HEK293 (cell line): ENCODE measurements around the gene CLDN3.

Experiments used
- CTCF ChIA-PET: fragments of 350-600 bp; formaldehyde crosslinking; extraction: SDS; loops from one replicate; lab custom pipeline; 2021; ENCODE audit warnings: antibody characterized with exemption; lab: Yijun Ruan, JAX
- POLR2A ChIA-PET: fragments of 300-600 bp; formaldehyde crosslinking; extraction: SDS; loops from one replicate; lab custom pipeline; 2020; ENCODE audit warnings: antibody characterized with exemption, inconsistent platforms; lab: Yijun Ruan, JAX
- H3K27ac ChIP-seq: fragments of 200-500 bp; sonication (Bioruptor generic); 2 replicates; pipeline ENCODE4 v1.5.1; 2014; ENCODE audit warnings: low read depth, low read length, control low read depth, inconsistent platforms; ENCODE audit errors: extremely low read depth
- H3K36me3 ChIP-seq, 2 experiments: fragments of 200-500 bp in 1 of 2; sonication (Bioruptor generic) in 1 of 2; 1 replicate in 1 of 2; 2 replicates in 1 of 2; pipeline ENCODE4 v1.5.1; 2014 to 2017; ENCODE audit warnings: inconsistent platforms in 2 of 2, low read length in 2 of 2; ENCODE audit not compliant: control insufficient read depth in 2 of 2, insufficient read depth in 1 of 2
- H3K4me1 ChIP-seq: fragments of 200-500 bp; sonication (Bioruptor generic); 2 replicates; pipeline ENCODE4 v1.5.1; 2014; ENCODE audit warnings: mild to moderate bottlenecking, low read length, inconsistent platforms; ENCODE audit not compliant: control insufficient read depth, insufficient read depth
- H3K4me3 ChIP-seq: 2 replicates; pipeline ENCODE4 v1.5.1; 2011; ENCODE audit warnings: low read depth, mild to moderate bottlenecking, control low read depth, low read length, moderate library complexity
- H3K9me3 ChIP-seq: fragments of 200-500 bp; sonication (Bioruptor generic); 2 replicates; pipeline ENCODE4 v1.5.1; 2014; ENCODE audit warnings: low read depth, low read length, inconsistent platforms; ENCODE audit not compliant: control insufficient read depth, insufficient read depth
- BCL11A ChIP-seq: fragments of 450-650 bp; formaldehyde crosslinking; IDR thresholded peaks from 2 replicates; pipeline ENCODE4 v1.5.1; 2016; ENCODE audit warnings: low read depth, missing biosample characterization, missing genetic modification characterization
- KLF16 ChIP-seq: fragments of 450-650 bp; formaldehyde crosslinking; IDR thresholded peaks from 2 replicates; pipeline ENCODE4 v1.5.1; 2017; ENCODE audit warnings: missing biosample characterization, missing genetic modification characterization
- KLF7 ChIP-seq: fragments of 450-650 bp; formaldehyde crosslinking; IDR thresholded peaks from 2 replicates; pipeline ENCODE4 v1.5.1; 2016; ENCODE audit warnings: missing biosample characterization, missing genetic modification characterization, borderline replicate concordance
- KLF8 ChIP-seq: fragments of 450-650 bp; formaldehyde crosslinking; IDR thresholded peaks from 2 replicates; pipeline ENCODE4 v1.5.1; 2016; ENCODE audit warnings: missing biosample characterization, missing genetic modification characterization
- SP2 ChIP-seq: fragments of 450-650 bp; formaldehyde crosslinking; IDR thresholded peaks from 2 replicates; pipeline ENCODE4 v1.5.1; 2016; ENCODE audit warnings: missing biosample characterization, missing genetic modification characterization
- ZBTB21 ChIP-seq: fragments of 450-650 bp; formaldehyde crosslinking; IDR thresholded peaks from 2 replicates; pipeline ENCODE4 v1.5.1; 2017; ENCODE audit warnings: missing biosample characterization, missing genetic modification characterization
- ZFP37 ChIP-seq: fragments of 450-650 bp; formaldehyde crosslinking; IDR thresholded peaks from 2 replicates; pipeline ENCODE4 v1.5.1; 2016; ENCODE audit warnings: missing biosample characterization, missing genetic modification characterization
- ZNF19 ChIP-seq: fragments of 450-650 bp; formaldehyde crosslinking; IDR thresholded peaks from 2 replicates; pipeline ENCODE4; 2016; ENCODE audit warnings: missing biosample characterization, missing genetic modification characterization, low read depth
- ZNF266 ChIP-seq: fragments of 450-650 bp; formaldehyde crosslinking; IDR thresholded peaks from 2 replicates; pipeline ENCODE4 v1.5.1; 2016; ENCODE audit warnings: missing biosample characterization, missing genetic modification characterization, low read depth
- ZNF37A ChIP-seq: fragments of 450-650 bp; IDR thresholded peaks from 2 replicates; pipeline ENCODE4 v1.5.1; 2018; ENCODE audit warnings: missing biosample characterization, missing genetic modification characterization
- ZNF530 ChIP-seq: fragments of 450-650 bp; formaldehyde crosslinking; IDR thresholded peaks from 2 replicates; pipeline ENCODE4 v1.5.1; 2016; ENCODE audit warnings: low read depth, missing biosample characterization, missing genetic modification characterization
- ZNF585B ChIP-seq: fragments of 450-650 bp; formaldehyde crosslinking; IDR thresholded peaks from 2 replicates; pipeline ENCODE4 v1.5.1; 2016; ENCODE audit warnings: missing biosample characterization, missing genetic modification characterization
- ZNF600 ChIP-seq: fragments of 450-650 bp; formaldehyde crosslinking; IDR thresholded peaks from 2 replicates; pipeline ENCODE4 v1.5.1; 2016; ENCODE audit warnings: missing biosample characterization, missing genetic modification characterization
- ZNF664 ChIP-seq: fragments of 450-650 bp; formaldehyde crosslinking; IDR thresholded peaks from 2 replicates; pipeline ENCODE4 v1.5.1; 2016; ENCODE audit warnings: missing biosample characterization, missing genetic modification characterization
- ZNF701 ChIP-seq: fragments of 450-650 bp; formaldehyde crosslinking; IDR thresholded peaks from 2 replicates; pipeline ENCODE4 v1.5.1; 2016; ENCODE audit warnings: missing biosample characterization, missing genetic modification characterization
- ZNF776 ChIP-seq: fragments of 450-650 bp; formaldehyde crosslinking; IDR thresholded peaks from 2 replicates; pipeline ENCODE4 v1.5.0; 2017; ENCODE audit warnings: missing biosample characterization, missing genetic modification characterization, borderline replicate concordance
- ZXDB ChIP-seq: fragments of 450-650 bp; formaldehyde crosslinking; IDR thresholded peaks from 2 replicates; pipeline ENCODE4 v1.5.1; 2016; ENCODE audit warnings: missing biosample characterization, missing genetic modification characterization
- TF ChIP-seq, protein P1 (sequence below): fragments of 450-650 bp; formaldehyde crosslinking; IDR thresholded peaks from 2 replicates; pipeline ENCODE4 v1.5.1; 2016; ENCODE audit warnings: missing biosample characterization, missing genetic modification characterization
- TF ChIP-seq, protein P2 (sequence below): fragments of 450-650 bp; formaldehyde crosslinking; IDR thresholded peaks from 2 replicates; pipeline ENCODE4 v1.5.1; 2016; ENCODE audit warnings: missing biosample characterization, missing genetic modification characterization
- TF ChIP-seq, protein P3 (sequence below): fragments of 450-650 bp; formaldehyde crosslinking; IDR thresholded peaks from 2 replicates; pipeline ENCODE4 v1.5.1; 2016; ENCODE audit warnings: missing biosample characterization, missing genetic modification characterization

The CLDN3 gene

DNA sequence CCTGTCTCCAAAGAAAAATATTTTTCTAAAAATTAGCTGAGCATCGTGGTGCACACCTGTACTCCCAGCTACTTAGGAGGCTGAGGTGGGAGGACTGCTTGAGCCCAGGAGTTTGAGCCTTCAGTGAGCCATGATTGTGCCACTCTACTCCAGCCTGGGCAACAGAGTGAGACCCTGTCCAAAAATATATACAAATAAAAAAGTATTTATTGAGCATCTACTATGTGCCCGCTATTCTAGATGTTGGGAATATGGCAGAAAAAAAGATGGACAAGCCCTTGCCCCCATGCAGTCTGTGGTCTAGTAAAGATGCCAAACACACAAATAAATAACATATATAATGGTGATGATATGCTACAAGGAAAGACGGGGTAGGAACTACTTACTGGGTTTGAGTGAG lies 46.3 kb downstream of the CLDN3 start:
- ChIA-PET CTCF (interaction anchor here (0.6 to 4.2 kb wide), 5 partner anchors 81 to 382 kb away, joined by 3 to 82 read pairs (median 3); no protein-coding TSS in a partner anchor), POLR2A (no interaction called here)
- Histone ChIP-seq H3K9me3 (no peaks in the 10 kb centered on the region), H3K4me3 (no peak overlapping the region), H3K36me3 (no peaks in the 10 kb centered on the region), H3K27ac (no peak overlapping the region), H3K4me1 (no peaks in the 10 kb centered on the region)
- no peak for TF ChIP-seq ZNF266 (tag by site-specific recombination)
- TF ChIP-seq ZNF664 (tag by site-specific recombination): peak; percentile 78

DNA sequence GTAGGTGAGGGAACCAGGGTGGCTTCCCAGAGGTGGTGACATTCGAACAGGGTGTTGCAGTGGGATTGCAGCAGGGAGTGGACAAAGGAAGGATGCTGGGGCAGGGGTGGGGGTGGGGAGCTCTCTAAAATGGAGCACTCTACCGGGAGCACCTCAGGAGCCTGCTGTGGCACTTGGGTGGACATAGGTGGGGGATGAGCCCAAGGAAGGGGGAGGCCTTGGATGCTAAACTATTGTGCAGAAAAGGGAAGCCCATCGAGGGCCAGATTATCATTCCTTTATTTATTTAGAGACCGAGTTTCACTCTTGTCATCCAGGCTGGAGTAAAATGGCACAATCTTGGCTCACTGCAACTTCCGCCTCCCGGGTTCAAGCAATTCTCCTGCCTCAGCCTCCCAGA lies 47.3 kb downstream of the CLDN3 start:
- Histone ChIP-seq H3K9me3 (no peaks in the 10 kb centered on the region), H3K4me3 (no peak overlapping the region), H3K27ac (no peak overlapping the region), H3K4me1 (peaks cover 8% of the 10 kb centered on the region), H3K36me3 (no peaks in the 10 kb centered on the region)
- POLR2A ChIA-PET: no interaction called here
- CTCF ChIA-PET: interaction anchor here (0.7 to 1.1 kb wide), 3 partner anchors 12 to 896 kb away, joined by 3 read pairs; no protein-coding TSS in a partner anchor
- TF ChIP-seq ZNF19: no peak
- no peak for TF ChIP-seq ZNF701
- TF ChIP-seq ZNF37A (tag by site-specific recombination): no peak
- TF ChIP-seq, protein P1, sequence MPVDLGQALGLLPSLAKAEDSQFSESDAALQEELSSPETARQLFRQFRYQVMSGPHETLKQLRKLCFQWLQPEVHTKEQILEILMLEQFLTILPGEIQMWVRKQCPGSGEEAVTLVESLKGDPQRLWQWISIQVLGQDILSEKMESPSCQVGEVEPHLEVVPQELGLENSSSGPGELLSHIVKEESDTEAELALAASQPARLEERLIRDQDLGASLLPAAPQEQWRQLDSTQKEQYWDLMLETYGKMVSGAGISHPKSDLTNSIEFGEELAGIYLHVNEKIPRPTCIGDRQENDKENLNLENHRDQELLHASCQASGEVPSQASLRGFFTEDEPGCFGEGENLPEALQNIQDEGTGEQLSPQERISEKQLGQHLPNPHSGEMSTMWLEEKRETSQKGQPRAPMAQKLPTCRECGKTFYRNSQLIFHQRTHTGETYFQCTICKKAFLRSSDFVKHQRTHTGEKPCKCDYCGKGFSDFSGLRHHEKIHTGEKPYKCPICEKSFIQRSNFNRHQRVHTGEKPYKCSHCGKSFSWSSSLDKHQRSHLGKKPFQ (tag by site-specific recombination): no peak
- no peak for TF ChIP-seq ZNF776
- no peak for TF ChIP-seq BCL11A (tag by site-specific recombination)
- TF ChIP-seq ZNF585B (tag by site-specific recombination): no peak
- TF ChIP-seq ZBTB21 (tag by site-specific recombination): no peak
- no peak for TF ChIP-seq ZNF530 (tag by site-specific recombination)
- TF ChIP-seq, protein P2, sequence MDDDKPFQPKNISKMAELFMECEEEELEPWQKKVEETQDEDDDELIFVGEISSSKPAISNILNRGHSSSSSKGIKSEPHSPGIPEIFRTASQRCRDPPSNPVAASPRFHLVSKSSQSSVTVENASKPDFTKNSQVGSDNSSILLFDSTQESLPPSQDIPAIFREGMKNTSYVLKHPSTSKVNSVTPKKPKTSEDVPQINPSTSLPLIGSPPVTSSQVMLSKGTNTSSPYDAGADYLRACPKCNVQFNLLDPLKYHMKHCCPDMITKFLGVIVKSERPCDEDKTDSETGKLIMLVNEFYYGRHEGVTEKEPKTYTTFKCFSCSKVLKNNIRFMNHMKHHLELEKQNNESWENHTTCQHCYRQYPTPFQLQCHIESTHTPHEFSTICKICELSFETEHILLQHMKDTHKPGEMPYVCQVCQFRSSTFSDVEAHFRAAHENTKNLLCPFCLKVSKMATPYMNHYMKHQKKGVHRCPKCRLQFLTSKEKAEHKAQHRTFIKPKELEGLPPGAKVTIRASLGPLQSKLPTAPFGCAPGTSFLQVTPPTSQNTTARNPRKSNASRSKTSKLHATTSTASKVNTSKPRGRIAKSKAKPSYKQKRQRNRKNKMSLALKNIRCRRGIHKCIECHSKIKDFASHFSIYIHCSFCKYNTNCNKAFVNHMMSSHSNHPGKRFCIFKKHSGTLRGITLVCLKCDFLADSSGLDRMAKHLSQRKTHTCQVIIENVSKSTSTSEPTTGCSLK (tag by site-specific recombination): no peak
- TF ChIP-seq, protein P3, sequence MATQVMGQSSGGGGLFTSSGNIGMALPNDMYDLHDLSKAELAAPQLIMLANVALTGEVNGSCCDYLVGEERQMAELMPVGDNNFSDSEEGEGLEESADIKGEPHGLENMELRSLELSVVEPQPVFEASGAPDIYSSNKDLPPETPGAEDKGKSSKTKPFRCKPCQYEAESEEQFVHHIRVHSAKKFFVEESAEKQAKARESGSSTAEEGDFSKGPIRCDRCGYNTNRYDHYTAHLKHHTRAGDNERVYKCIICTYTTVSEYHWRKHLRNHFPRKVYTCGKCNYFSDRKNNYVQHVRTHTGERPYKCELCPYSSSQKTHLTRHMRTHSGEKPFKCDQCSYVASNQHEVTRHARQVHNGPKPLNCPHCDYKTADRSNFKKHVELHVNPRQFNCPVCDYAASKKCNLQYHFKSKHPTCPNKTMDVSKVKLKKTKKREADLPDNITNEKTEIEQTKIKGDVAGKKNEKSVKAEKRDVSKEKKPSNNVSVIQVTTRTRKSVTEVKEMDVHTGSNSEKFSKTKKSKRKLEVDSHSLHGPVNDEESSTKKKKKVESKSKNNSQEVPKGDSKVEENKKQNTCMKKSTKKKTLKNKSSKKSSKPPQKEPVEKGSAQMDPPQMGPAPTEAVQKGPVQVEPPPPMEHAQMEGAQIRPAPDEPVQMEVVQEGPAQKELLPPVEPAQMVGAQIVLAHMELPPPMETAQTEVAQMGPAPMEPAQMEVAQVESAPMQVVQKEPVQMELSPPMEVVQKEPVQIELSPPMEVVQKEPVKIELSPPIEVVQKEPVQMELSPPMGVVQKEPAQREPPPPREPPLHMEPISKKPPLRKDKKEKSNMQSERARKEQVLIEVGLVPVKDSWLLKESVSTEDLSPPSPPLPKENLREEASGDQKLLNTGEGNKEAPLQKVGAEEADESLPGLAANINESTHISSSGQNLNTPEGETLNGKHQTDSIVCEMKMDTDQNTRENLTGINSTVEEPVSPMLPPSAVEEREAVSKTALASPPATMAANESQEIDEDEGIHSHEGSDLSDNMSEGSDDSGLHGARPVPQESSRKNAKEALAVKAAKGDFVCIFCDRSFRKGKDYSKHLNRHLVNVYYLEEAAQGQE: no peak
- TF ChIP-seq KLF7 (tag by site-specific recombination): no peak
- no peak for TF ChIP-seq KLF8 (tag by site-specific recombination)
- TF ChIP-seq ZNF600: no peak
- no peak for TF ChIP-seq ZFP37 (tag by site-specific recombination)
- no peak for TF ChIP-seq SP2 (tag by site-specific recombination)
- no peak for TF ChIP-seq ZXDB
- no peak for TF ChIP-seq KLF16 (tag by site-specific recombination)
- TF ChIP-seq, all 188 proteins: peak for 0
